Body of pancreas (tissue), 4 donors: ENCODE measurements around the gene TANC1.

ENCODE experiments used
- POLR2A ChIP-seq, 3 donors: fragments of 450-650 bp; IDR thresholded peaks; one replicate each; pipeline ENCODE4 v1.6.1; 2016; ENCODE audit warnings: antibody characterized with exemption in 3 of 3, mild to moderate bottlenecking in 2 of 3
- TF ChIP-seq, protein P1 (sequence below), 7 experiments: fragments of 450-650 bp in 4 of 7; fragments of 200-600 bp in 3 of 7; sonication (generic) in 3 of 7; IDR thresholded peaks; one replicate each; pipeline ENCODE4 v1.5.1; 2016 to 2019; ENCODE audit warnings: antibody characterized with exemption in 7 of 7

DNA sequence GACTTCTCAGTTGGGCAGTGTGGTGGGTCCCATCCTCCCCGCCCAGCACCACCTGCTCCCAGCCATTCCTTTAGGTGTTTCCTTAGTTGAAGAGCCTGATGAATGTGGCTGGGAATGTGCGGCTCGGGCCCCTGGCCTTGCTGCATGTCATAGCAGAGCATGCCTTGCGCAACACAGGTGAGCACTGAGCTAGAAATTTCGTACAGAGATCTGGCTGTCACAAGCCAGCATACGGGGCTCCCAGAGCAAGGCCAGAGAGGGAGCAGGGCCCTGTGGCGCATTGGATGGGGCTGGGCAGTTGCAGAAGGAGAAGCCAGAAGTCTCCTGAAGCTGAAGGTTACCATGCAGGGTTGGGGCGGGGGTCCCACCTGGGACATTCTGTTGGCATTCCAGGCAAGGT, 188.4 kb downstream of the TANC1 start:
- TF ChIP-seq, protein P1, sequence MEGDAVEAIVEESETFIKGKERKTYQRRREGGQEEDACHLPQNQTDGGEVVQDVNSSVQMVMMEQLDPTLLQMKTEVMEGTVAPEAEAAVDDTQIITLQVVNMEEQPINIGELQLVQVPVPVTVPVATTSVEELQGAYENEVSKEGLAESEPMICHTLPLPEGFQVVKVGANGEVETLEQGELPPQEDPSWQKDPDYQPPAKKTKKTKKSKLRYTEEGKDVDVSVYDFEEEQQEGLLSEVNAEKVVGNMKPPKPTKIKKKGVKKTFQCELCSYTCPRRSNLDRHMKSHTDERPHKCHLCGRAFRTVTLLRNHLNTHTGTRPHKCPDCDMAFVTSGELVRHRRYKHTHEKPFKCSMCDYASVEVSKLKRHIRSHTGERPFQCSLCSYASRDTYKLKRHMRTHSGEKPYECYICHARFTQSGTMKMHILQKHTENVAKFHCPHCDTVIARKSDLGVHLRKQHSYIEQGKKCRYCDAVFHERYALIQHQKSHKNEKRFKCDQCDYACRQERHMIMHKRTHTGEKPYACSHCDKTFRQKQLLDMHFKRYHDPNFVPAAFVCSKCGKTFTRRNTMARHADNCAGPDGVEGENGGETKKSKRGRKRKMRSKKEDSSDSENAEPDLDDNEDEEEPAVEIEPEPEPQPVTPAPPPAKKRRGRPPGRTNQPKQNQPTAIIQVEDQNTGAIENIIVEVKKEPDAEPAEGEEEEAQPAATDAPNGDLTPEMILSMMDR (IDR thresholded peaks at IDR 0.05): no peak
- no peak for TF ChIP-seq POLR2A (IDR thresholded peaks at IDR 0.05)
